Cardiac ventricle fibroblast (primary cell): ENCODE data around the gene STXBP4. TPM values are rescaled to one million over a fixed set of nuclear protein-coding genes. Genes with fewer than 3 reads are reported as not detected.

ENCODE experiments used
- total RNA-seq: library from RNA; depleted of rRNA; stranded (reverse); fragments of >200 nt; gene quantifications from 2 replicates; pipeline ENCODE4 v1.2.3, GENCODE V29; 2015

STXBP4 gene
- total RNA-seq: 10.0 and 24.2 TPM in 2 replicates

DNA sequence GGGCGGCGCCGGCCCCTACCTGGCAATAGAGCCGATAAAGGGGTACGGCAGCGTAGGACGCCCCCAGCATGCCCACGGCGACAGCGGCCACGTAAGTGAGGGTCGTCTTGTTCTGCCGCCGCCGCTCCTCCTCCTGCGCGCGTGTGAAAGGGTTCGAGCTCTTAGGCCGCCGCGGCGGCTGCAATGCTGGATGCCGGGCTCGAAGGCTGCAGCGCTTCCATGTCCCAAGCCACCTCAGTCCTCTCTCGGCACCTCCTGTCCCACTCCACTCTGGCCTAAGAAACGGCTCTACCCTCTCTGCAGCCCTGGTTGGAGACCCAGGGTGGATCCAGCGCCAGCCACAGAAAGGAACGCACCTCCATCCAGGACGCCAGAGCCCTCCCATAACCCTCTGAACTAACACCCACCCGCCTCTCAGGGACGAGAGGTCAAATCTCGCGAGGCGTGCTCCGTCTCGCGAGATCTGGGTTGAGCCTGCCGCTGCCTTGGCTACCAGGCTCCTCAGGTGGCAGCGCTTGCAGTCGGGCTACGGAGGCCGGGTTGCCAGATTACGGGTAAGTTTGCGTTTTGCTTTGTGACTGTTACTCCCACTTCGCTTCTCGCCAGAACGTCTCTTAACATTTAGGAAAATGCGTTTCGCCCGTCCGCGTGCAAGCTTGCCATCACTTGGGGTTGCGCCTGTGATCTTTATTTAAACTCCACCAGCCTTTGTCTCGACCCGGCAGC, at the start of gene STXBP4, which contains the start of gene COX11:
Gene STXBP4 (plus strand): TSS at position 504 of the 726 bp plus-strand sequence. CDS start 17,455 bp downstream, outside the sequence.
Gene COX11 (minus strand): TSS at position 393 of the 726 bp plus-strand sequence. CDS start 8 bp downstream, at position 385.

Other genes starting within 250 kb of the STXBP4 start
- gene TOM1L1, start 67.9 kb upstream of the STXBP4 start, total RNA-seq: 6.0 and 13.1 TPM in 2 replicates
- 34.0 and 41.4 TPM in 2 replicates for gene COX11, start 111 bp upstream of the STXBP4 start, total RNA-seq